Measurements from ENCODE around the gene MYBBP1A. TPM values are rescaled to one million over a fixed set of nuclear protein-coding genes. Genes with fewer than 3 reads are reported as not detected.
"Not testable (repeated sequence)": the region's sequence is repeated elsewhere in the genome, so short reads cannot be mapped to it uniquely, and the experiment has no call there.

MYBBP1A gene
- total RNA-seq, 4 donors from 2014 or later: 32.4 to 70.0 (median 54.4) TPM

DNA sequence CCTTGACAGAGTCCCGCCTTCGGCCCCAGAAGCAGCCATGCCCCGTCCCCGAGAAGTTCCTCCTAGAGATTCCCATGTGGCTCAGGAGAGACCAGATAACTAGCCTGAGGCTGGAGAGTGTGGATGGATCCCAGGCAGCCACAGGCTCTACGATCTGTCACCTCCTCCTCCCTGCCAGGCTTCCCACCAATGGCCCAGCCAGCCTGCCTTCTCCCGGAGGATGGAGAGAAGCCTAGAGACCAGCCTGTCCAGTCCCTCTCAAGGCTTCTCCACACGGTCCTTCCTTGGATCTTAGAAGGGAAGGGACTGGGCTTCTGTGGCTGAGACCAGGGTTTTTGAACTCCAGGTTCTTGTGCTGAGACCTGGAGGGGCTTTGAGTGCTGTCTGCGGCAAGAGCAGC lies 27.5 kb upstream of the MYBBP1A start:
- peaks cover 0 to 71% (median 11%) of the 10 kb centered on the region in 4 donors for H3K27me3 ChIP-seq
- WGBS, 2 donors: no CpG with 5 or more reads among the region's 8 CpGs
- no peaks in the 10 kb centered on the region for H3K9me3 ChIP-seq
- TF ChIP-seq POLR2A (IDR thresholded peaks at IDR 0.05): no peak
- TF ChIP-seq, protein P1, sequence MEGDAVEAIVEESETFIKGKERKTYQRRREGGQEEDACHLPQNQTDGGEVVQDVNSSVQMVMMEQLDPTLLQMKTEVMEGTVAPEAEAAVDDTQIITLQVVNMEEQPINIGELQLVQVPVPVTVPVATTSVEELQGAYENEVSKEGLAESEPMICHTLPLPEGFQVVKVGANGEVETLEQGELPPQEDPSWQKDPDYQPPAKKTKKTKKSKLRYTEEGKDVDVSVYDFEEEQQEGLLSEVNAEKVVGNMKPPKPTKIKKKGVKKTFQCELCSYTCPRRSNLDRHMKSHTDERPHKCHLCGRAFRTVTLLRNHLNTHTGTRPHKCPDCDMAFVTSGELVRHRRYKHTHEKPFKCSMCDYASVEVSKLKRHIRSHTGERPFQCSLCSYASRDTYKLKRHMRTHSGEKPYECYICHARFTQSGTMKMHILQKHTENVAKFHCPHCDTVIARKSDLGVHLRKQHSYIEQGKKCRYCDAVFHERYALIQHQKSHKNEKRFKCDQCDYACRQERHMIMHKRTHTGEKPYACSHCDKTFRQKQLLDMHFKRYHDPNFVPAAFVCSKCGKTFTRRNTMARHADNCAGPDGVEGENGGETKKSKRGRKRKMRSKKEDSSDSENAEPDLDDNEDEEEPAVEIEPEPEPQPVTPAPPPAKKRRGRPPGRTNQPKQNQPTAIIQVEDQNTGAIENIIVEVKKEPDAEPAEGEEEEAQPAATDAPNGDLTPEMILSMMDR (IDR thresholded peaks at IDR 0.05): no peak
- H3K4me3 ChIP-seq: no peak overlapping the region
- intact Hi-C loops (cut with DNase I): no loop called here
- no peaks in the 10 kb centered on the region for H3K36me3 ChIP-seq
- H3K27ac ChIP-seq: no peak overlapping the region
- no peak for DNase-seq
- H3K4me1 ChIP-seq: peaks cover 6 to 31% (median 12%) of the 10 kb centered on the region in 3 donors

DNA sequence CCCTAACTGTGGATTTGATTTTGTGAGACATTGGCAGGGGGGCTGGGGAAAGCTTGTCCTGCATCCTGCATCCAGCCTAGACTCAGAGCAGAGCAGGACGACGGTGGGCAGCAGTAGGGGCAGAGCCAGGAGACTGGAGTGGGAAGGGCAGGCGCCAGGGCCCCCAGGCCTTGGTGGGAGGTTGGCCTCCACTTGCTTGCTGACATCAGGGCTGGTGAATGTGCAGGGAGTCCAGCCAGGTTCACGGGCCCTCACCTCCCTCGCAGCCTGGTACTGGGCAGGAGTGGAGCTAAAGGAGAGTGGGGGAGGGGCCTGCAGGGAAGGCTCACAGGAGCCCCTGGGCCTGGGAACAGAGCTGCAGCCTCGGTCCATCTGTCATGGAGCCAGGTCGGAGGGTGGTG lies 26.9 kb upstream of the MYBBP1A start:
- DNase-seq: no peak
- Histone ChIP-seq H3K4me1 (peaks cover 6 to 31% (median 12%) of the 10 kb centered on the region in 3 donors), H3K36me3 (no peaks in the 10 kb centered on the region), H3K27me3 (peaks cover 0 to 67% (median 11%) of the 10 kb centered on the region in 4 donors), H3K4me3 (no peak overlapping the region), H3K27ac (no peak overlapping the region), H3K9me3 (no peaks in the 10 kb centered on the region)
- intact Hi-C loops (cut with DNase I): no loop called here
- 62 to 72% methylated on average over 5 to 6 of the region's 7 CpGs for WGBS, 2 donors
- TF ChIP-seq POLR2A (IDR thresholded peaks at IDR 0.05): no peak
- TF ChIP-seq, protein P1 (IDR thresholded peaks at IDR 0.05): no peak

DNA sequence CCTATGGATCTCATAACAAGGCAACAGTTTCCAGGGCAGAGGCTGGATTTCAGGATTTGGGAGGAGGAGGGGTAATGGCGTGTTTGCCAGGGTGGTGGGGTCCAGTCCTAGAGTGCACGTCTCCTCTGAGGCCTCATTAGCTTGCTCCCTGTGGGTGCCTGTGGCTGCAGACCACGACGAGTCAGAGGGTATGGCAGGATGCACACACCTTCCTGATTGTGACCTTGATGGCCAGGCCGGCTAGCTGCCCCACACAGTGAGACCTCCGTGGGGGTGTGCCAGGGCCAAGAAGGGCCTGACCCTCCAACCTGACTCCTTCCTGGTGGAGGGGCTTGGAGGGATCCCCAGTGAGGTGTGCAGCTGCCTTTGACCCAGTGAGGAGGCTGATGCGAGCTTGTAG lies 25.1 kb upstream of the MYBBP1A start:
- no peaks in the 10 kb centered on the region for H3K9me3 ChIP-seq
- no peaks in the 10 kb centered on the region for H3K36me3 ChIP-seq
- intact Hi-C loops (cut with DNase I): no loop called here
- no peak overlapping the region for H3K4me3 ChIP-seq
- 35 to 45% methylated on average over 3 to 5 of the region's 7 CpGs for WGBS, 2 donors
- peaks cover 6 to 31% (median 12%) of the 10 kb centered on the region in 3 donors for H3K4me1 ChIP-seq
- no peak overlapping the region for H3K27ac ChIP-seq
- H3K27me3 ChIP-seq: peaks cover 0 to 49% (median 11%) of the 10 kb centered on the region in 4 donors
- TF ChIP-seq, protein P1 (IDR thresholded peaks at IDR 0.05): no peak
- TF ChIP-seq POLR2A (IDR thresholded peaks at IDR 0.05): no peak
- no peak for DNase-seq

DNA sequence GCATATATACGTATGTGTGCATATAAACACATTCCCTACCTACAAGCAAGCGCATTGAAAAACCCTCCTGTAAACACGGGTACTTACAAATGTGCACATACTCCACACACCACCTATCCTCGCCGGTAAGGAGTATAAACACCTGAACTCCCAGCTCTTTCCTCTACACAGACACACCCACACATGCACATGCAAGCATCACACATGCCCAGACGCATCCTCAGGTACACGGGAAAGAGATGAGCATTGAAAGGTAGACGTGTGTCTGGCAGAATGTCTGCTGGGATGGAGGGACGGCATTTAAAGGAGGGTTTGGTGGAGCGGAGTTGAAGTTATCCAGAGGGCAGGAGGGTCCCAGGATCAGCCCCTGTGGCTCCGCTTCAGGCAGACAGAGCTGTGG lies 24.5 kb upstream of the MYBBP1A start:
- no peak for TF ChIP-seq POLR2A (IDR thresholded peaks at IDR 0.05)
- TF ChIP-seq, protein P1 (IDR thresholded peaks at IDR 0.05): no peak
- H3K9me3 ChIP-seq: no peaks in the 10 kb centered on the region
- peaks cover 6 to 26% (median 11%) of the 10 kb centered on the region in 3 donors for H3K4me1 ChIP-seq
- 48 to 64% methylated on average over 10 to 11 of the region's 11 CpGs for WGBS, 2 donors
- H3K27me3 ChIP-seq: peaks cover 0 to 43% (median 9%) of the 10 kb centered on the region in 4 donors
- H3K36me3 ChIP-seq: no peaks in the 10 kb centered on the region
- DNase-seq: no peak
- no peak overlapping the region for H3K27ac ChIP-seq
- no peak overlapping the region for H3K4me3 ChIP-seq
- intact Hi-C loops (cut with DNase I): no loop called here

DNA sequence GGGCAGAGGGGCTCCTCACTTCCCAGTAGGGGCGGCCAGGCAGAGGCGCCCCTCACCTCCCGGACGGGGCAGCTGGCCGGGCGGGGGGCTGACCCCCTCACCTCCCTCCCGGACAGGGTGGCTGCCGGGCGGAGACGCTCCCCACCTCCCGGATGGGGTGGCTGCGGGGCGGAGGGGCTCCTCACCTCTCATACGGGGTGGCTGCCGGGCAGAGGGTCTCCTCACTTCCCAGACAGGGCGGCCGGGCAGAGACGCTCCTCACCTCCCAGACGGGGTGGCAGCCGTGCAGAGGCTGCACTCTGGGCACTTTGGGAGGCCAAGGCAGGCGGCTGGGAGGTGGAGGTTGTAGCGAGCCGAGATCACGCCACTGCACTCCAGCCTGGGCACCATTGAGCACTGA lies 23.2 kb upstream of the MYBBP1A start:
- H3K36me3 ChIP-seq; H3K27ac ChIP-seq; intact Hi-C loops (cut with DNase I); H3K9me3 ChIP-seq; H3K4me3 ChIP-seq; DNase-seq: not testable (repeated sequence)
- Histone ChIP-seq H3K27me3 (peaks cover 0 to 30% (median under 1%) of the 10 kb centered on the region in 4 donors), H3K4me1 (peaks cover 0 to 18% (median 0%) of the 10 kb centered on the region in 3 donors)
- no CpG with 5 or more reads among the region's 24 CpGs for WGBS, 2 donors
